ENCODE data around the gene SFT2D3.
"Not testable (repeated sequence)": the region's sequence is repeated elsewhere in the genome, so short reads cannot be mapped to it uniquely, and the experiment has no call there.

SFT2D3 gene

DNA sequence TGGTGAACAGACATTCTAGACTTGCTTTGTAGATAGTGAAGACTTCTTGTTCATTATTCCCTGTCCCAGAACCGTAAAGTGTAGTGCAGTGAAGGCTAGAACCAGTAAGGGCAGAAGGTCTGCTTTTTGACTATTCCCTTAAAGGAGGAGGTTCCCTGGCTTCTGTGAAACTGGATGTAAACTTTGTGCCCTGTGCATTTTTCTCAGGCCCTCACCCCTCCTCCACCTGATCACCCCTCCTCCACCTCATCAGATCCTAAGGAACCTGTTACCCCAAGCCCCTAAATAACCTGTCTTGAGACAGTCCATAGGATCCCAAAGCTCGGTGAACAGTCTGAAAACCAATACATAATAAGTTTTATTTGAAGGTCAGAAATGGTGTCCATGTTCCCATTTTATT is 33.7 kb downstream of the SFT2D3 start:
- WGBS, 2 experiments (ENCODE audit: insufficient coverage in 2 of 2): 100% methylated on average over 2 of the region's 2 CpGs; no CpG with 5 or more reads in 1 of the 2 experiments
- Histone ChIP-seq H3K27ac (ENCODE audit: low read depth, low read length, severe bottlenecking) (no peak overlapping the region), H3K4me3 (ENCODE audit: extremely low read depth, insufficient read depth, low read length, poor library complexity, severe bottlenecking) (no peak overlapping the region), H3K9me3 (ENCODE audit: control insufficient read depth, low read length) (no peaks in the 10 kb centered on the region), H3K4me1 (ENCODE audit: control insufficient read depth, insufficient read depth, low read length, poor library complexity, severe bottlenecking) (no peaks in the 10 kb centered on the region), H3K36me3 (ENCODE audit: control insufficient read depth, insufficient read depth, low read length) (peaks cover 24% of the 10 kb centered on the region)

- H3K36me3 ChIP-seq (ENCODE audit: control insufficient read depth, insufficient read depth, low read length): peaks cover 24% of the 10 kb centered on the region
- 94 to 100% methylated on average over 2 of the region's 3 CpGs for WGBS, 2 experiments (ENCODE audit: insufficient coverage in 2 of 2)
Observed at GRCh38 chr2:127735537-127736399, 34.5 kb downstream of the SFT2D3 start.

DNA sequence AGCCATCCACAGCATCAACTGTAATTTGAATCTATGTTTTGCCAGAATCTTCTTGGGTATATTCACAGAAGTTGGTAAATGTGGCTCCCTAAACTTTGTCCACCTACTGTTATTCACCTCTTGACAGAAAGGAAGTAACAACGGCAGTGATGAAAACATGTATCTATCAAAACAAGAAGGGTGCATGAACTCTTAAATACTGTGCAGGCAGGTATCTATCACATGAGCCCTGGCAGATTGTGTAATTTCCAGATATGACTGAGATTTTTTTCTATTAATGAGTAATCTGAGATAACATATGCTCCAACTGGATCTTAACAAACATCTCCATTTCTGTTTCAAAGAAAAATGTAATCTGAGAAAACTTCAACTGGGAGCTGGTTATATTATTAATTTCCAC is 36.6 kb downstream of the SFT2D3 start:
- no peaks in the 10 kb centered on the region for H3K4me1 ChIP-seq (ENCODE audit: control insufficient read depth, insufficient read depth, low read length, poor library complexity, severe bottlenecking)
- H3K4me3 ChIP-seq (ENCODE audit: extremely low read depth, insufficient read depth, low read length, poor library complexity, severe bottlenecking): no peak overlapping the region
- H3K9me3 ChIP-seq (ENCODE audit: control insufficient read depth, low read length): no peaks in the 10 kb centered on the region
- H3K36me3 ChIP-seq (ENCODE audit: control insufficient read depth, insufficient read depth, low read length): peaks cover 19% of the 10 kb centered on the region
- H3K27ac ChIP-seq (ENCODE audit: low read depth, low read length, severe bottlenecking): no peak overlapping the region
- WGBS, 2 experiments (ENCODE audit: insufficient coverage in 2 of 2): 100% methylated on average over 1 of the region's 1 CpG; no CpG with 5 or more reads in 1 of the 2 experiments

More at GRCh38 chr2:127735537-127736399, 34.5 kb downstream of the SFT2D3 start:
- Histone ChIP-seq H3K27ac (ENCODE audit: low read depth, low read length, severe bottlenecking) (no peak overlapping the region), H3K9me3 (ENCODE audit: control insufficient read depth, low read length) (no peaks in the 10 kb centered on the region), H3K4me3 (ENCODE audit: extremely low read depth, insufficient read depth, low read length, poor library complexity, severe bottlenecking) (no peak overlapping the region), H3K4me1 (ENCODE audit: control insufficient read depth, insufficient read depth, low read length, poor library complexity, severe bottlenecking) (no peaks in the 10 kb centered on the region)

GRCh38 chr2:127739800-127740199 is 38.5 kb downstream of the SFT2D3 start:
- Histone ChIP-seq H3K36me3 (ENCODE audit: control insufficient read depth, insufficient read depth, low read length) (peaks cover 19% of the 10 kb centered on the region), H3K27ac (ENCODE audit: low read depth, low read length, severe bottlenecking) (no peak overlapping the region), H3K9me3 (ENCODE audit: control insufficient read depth, low read length) (no peaks in the 10 kb centered on the region), H3K4me1 (ENCODE audit: control insufficient read depth, insufficient read depth, low read length, poor library complexity, severe bottlenecking) (no peaks in the 10 kb centered on the region), H3K4me3 (ENCODE audit: extremely low read depth, insufficient read depth, low read length, poor library complexity, severe bottlenecking) (no peak overlapping the region)
- WGBS, 2 experiments (ENCODE audit: insufficient coverage in 2 of 2): no CpG with 5 or more reads among the region's 1 CpG

DNA sequence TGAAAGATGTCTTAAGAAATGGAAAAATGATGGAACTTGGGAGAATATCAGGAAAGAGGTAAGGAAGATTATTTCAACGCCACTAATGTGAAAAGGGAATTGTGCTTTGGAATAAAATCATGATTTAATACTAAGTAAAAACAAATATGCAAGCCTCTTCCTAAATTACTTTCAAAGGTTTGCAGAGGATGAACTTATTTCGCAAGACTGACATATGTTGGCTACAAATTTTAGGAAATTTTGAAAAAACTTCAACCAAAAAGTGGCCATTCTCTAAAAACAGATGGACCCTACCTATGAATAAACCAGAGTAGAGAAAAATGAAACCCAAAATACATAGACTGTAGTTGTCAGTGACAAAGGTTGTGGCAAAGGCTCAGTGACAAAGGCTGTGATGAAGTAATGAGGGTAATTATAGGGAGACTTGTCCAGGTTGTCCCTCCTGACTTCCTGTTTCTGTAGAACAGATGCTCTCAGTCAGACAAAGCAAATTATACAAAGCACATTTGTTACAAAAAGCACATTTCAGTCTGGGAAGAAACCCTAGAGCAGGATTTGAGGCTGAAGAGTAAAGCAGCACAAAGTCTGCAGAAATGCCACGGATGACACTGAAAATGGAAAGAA is 39.5 kb downstream of the SFT2D3 start:
- Histone ChIP-seq H3K36me3 (ENCODE audit: control insufficient read depth, insufficient read depth, low read length) (peaks cover 27% of the 10 kb centered on the region), H3K4me3 (ENCODE audit: extremely low read depth, insufficient read depth, low read length, poor library complexity, severe bottlenecking) (no peak overlapping the region), H3K4me1 (ENCODE audit: control insufficient read depth, insufficient read depth, low read length, poor library complexity, severe bottlenecking) (no peaks in the 10 kb centered on the region), H3K27ac (ENCODE audit: low read depth, low read length, severe bottlenecking) (no peak overlapping the region), H3K9me3 (ENCODE audit: control insufficient read depth, low read length) (no peaks in the 10 kb centered on the region)
- 87 to 92% methylated on average over 1 to 2 of the region's 3 CpGs for WGBS, 2 experiments (ENCODE audit: insufficient coverage in 2 of 2)

- WGBS, 2 experiments (ENCODE audit: insufficient coverage in 2 of 2): 83 to 100% methylated on average over 1 of the region's 3 CpGs
- Histone ChIP-seq H3K9me3 (ENCODE audit: control insufficient read depth, low read length) (no peaks in the 10 kb centered on the region), H3K4me1 (ENCODE audit: control insufficient read depth, insufficient read depth, low read length, poor library complexity, severe bottlenecking) (no peaks in the 10 kb centered on the region), H3K4me3 (ENCODE audit: extremely low read depth, insufficient read depth, low read length, poor library complexity, severe bottlenecking) (no peak overlapping the region), H3K27ac (ENCODE audit: low read depth, low read length, severe bottlenecking) (no peak overlapping the region), H3K36me3 (ENCODE audit: control insufficient read depth, insufficient read depth, low read length) (peaks cover 33% of the 10 kb centered on the region)
Observed at GRCh38 chr2:127743477-127744026, 42.3 kb downstream of the SFT2D3 start.

- Histone ChIP-seq H3K4me3 (ENCODE audit: extremely low read depth, insufficient read depth, low read length, poor library complexity, severe bottlenecking) (no peak overlapping the region), H3K4me1 (ENCODE audit: control insufficient read depth, insufficient read depth, low read length, poor library complexity, severe bottlenecking) (no peaks in the 10 kb centered on the region), H3K27ac (ENCODE audit: low read depth, low read length, severe bottlenecking) (no peak overlapping the region), H3K9me3 (ENCODE audit: control insufficient read depth, low read length) (no peaks in the 10 kb centered on the region), H3K36me3 (ENCODE audit: control insufficient read depth, insufficient read depth, low read length) (peaks cover 41% of the 10 kb centered on the region)
- WGBS, 2 experiments (ENCODE audit: insufficient coverage in 2 of 2): 96 to 100% methylated on average over 4 to 5 of the region's 5 CpGs
Observed at GRCh38 chr2:127747621-127748020, 46.3 kb downstream of the SFT2D3 start.

- not testable (repeated sequence) for H3K9me3 ChIP-seq (ENCODE audit: control insufficient read depth, low read length); H3K4me1 ChIP-seq (ENCODE audit: control insufficient read depth, insufficient read depth, low read length, poor library complexity, severe bottlenecking); H3K4me3 ChIP-seq (ENCODE audit: extremely low read depth, insufficient read depth, low read length, poor library complexity, severe bottlenecking); H3K27ac ChIP-seq (ENCODE audit: low read depth, low read length, severe bottlenecking)
- H3K36me3 ChIP-seq (ENCODE audit: control insufficient read depth, insufficient read depth, low read length): peaks cover 40% of the 10 kb centered on the region
- 85 to 90% methylated on average over 4 of the region's 5 CpGs for WGBS, 2 experiments (ENCODE audit: insufficient coverage in 2 of 2)
Observed at GRCh38 chr2:127749537-127749936, 48.2 kb downstream of the SFT2D3 start.

DNA sequence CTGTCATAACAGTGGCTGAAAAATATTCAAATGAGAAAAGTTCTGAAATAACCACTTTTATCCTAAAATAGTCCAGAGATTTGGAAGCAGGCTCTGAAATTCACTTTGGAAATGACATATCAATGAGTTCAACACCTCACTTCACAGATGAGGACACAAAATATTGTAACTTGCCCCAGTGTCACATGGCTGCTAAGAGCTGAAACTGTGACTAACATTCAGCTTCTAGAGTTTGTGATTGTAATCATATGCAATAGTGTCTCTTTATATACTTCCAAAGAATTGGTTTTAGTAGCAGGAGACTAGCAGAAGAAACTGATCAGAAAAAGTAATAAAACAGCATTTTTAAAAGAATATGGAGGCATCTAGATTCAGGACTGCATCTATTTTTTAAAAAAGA is 52.1 kb downstream of the SFT2D3 start:
- Histone ChIP-seq H3K4me1 (ENCODE audit: control insufficient read depth, insufficient read depth, low read length, poor library complexity, severe bottlenecking) (no peaks in the 10 kb centered on the region), H3K36me3 (ENCODE audit: control insufficient read depth, insufficient read depth, low read length) (peaks cover 40% of the 10 kb centered on the region), H3K4me3 (ENCODE audit: extremely low read depth, insufficient read depth, low read length, poor library complexity, severe bottlenecking) (no peak overlapping the region), H3K27ac (ENCODE audit: low read depth, low read length, severe bottlenecking) (no peak overlapping the region), H3K9me3 (ENCODE audit: control insufficient read depth, low read length) (no peaks in the 10 kb centered on the region)

GRCh38 chr2:127754186-127754585 is 52.9 kb downstream of the SFT2D3 start:
- Histone ChIP-seq H3K4me3 (ENCODE audit: extremely low read depth, insufficient read depth, low read length, poor library complexity, severe bottlenecking) (no peak overlapping the region), H3K27ac (ENCODE audit: low read depth, low read length, severe bottlenecking) (no peak overlapping the region), H3K9me3 (ENCODE audit: control insufficient read depth, low read length) (no peaks in the 10 kb centered on the region), H3K4me1 (ENCODE audit: control insufficient read depth, insufficient read depth, low read length, poor library complexity, severe bottlenecking) (no peaks in the 10 kb centered on the region), H3K36me3 (ENCODE audit: control insufficient read depth, insufficient read depth, low read length) (peaks cover 38% of the 10 kb centered on the region)
- 100% methylated on average over 3 to 4 of the region's 8 CpGs for WGBS, 2 experiments (ENCODE audit: insufficient coverage in 2 of 2)

Data from mesodermal cell (in vitro differentiated cells).